ENCODE measurements around the gene GPR55. TPM values are rescaled to one million over a fixed set of nuclear protein-coding genes. Genes with fewer than 3 reads are reported as not detected.
"Not testable (repeated sequence)": the region's sequence is repeated elsewhere in the genome, so short reads cannot be mapped to it uniquely, and the experiment has no call there.

Gene GPR55
- total RNA-seq, 1 donor from 2014 or later, result 0.76 TPM

GRCh38 chr2:230937362-230937761, 12.3 kb upstream of the GPR55 start:
- intact Hi-C loops (cut with micrococcal nuclease), result no loop called here

DNA sequence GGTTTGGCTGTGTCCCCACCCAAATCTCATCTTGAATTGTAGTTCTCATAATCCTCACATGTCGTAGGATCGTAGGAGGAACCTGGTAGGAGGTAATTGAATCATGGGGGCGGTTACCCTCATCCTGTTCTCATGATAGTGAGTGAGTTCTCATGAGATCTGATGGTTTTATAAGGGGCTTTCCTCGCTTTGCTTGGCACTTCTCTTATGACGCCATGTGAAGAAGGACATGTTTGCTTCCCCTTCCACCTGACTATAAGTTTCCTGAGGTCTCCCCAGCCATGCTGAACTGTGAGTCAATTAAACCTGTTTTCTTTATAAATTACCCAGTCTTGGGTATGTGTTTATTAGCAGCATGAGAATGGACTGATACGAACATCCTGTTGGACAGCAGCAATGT, 11.2 kb upstream of the GPR55 start:
- intact Hi-C loops (cut with micrococcal nuclease), result not testable (repeated sequence)

DNA sequence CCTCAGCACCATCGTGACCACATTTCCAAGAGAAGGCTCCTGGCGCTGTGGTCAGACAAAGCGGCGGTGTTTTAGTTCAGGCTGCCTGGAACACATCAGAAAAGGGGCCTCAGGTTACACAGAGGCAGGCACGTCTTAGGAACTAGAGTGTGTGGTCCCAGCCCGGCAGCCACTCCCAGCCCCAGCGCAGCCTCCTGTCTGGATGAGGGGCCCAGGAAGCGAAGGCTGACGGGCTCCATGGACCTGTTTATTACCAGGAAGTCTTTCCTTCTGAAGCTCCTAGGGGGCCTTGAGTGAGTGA, 10.0 kb upstream of the GPR55 start:
- intact Hi-C loops (cut with micrococcal nuclease), result no loop called here

DNA sequence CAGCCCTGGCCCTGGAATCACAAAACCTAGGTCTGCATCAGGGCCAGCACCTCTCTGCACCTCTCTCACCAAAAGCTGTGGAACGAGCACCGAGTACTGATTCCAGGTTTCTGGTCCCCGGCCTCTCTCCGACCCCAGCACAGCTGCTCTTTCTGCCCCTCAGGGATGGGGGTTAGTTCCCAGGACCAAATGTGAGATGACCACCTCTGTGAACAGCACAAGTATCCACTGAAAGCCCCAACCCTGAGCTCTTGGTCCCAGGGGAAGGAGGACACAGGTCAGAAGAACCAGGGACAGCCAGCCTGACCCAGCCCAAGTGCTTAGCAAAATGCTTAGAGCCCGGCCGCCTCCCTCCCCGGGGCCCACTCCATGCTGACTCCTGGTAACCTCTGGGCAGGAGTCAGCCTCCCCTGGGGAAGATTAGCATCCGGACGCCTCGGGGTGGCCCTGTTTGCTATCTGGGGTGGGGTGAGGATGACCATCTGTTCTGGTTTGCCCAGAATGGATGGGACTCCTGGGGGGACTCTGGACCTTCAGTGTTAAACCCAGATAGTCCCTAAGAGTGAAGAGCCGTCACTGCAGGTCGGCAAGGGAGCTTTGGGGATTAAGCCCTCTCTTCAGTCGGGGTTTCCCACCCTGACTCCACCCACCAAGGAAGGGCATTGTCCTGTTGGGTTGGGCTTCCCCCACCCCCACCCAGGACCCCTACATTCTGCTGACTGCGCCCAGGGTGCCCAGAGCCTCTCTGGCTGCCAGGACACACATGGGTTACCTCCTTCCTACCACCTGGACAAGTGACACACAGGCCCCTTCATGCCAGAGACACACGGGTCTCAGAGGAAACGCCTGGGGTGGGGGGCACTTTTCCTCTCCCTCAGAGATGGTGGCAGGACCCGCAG, 9.4 kb upstream of the GPR55 start:
- intact Hi-C loops (cut with micrococcal nuclease), result no loop called here

- intact Hi-C loops (cut with micrococcal nuclease), result no loop called here
Observed at GRCh38 chr2:230933521-230934180, 8.6 kb upstream of the GPR55 start.

DNA sequence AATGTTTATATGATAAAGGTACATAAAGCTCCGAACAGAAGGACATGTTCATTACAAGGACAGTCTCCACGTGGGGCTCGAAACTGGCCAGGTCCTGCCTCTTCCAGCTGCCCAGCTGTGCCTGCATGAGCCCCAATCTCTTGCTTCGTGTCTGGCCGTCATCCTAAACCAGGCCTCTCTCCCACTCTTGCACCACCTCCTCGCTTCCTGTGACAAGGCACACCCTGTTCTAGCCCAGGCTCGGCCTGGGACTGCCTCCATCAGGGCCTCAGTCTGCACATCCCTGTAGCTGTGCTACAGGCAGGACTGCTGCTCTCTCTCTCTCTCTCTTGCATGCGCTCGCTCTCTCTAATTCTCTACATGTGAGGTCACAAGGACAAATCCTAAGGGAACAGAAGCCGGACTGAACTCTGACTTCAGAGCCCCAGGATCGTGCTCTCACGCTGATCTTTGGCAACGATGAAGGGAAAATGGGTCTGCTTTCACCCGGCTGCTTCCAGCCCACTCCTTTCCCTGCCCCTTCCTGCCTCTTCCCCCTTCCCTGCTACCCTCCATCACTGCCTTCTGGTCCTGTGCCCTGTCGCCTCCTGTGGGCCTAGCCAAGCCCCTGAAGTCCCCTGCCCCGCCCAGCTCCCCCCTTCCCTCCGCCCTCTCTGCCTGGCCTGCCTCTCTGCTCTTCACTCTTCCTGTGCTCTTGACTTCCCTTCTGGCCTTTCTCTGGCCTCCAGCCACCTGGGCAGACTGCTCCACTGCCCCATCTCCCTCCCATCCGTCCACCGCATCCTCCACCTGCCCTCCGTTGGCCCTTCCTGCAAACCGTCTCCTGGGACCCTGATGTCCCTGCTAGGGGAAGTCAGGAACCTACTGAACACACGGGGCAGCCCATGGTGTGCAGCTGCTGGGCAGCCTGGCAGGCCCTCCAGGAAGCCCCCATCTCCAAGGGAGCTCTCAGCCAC, 7.8 kb upstream of the GPR55 start:
- intact Hi-C loops (cut with micrococcal nuclease), result no loop called here

DNA sequence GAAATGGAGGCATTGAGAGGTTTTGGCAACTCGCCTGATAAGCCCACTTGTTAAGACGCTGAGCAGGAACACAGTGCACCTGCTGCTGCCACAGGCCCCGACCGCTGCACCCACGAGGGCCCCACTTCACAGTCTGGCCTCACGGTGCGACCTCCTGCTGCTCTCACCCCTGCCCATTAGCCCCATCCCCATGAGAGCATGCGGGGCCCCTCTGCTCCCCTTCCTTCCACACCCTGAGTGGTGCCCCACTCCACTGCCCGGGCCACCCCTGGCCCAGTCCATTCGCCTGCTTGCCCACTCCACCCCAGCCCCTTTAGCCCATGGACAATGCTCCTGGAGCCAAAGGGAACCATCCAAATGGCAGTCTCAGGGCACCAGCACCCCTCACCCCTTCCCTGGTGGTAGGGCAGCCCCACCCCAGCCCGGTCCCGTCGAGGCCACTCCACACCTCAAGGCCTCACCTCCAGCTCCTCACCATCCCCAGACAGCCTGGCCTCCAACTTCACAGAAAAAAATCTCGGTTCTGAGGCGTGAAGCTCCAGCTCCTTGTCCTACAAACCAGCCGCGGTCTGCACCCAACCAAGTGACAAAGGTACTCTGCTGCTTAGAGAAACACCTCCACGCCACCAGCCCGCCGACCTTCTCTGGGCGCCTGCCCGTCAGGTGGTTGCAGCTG, 6.7 kb upstream of the GPR55 start:
- intact Hi-C loops (cut with micrococcal nuclease), result no loop called here

DNA sequence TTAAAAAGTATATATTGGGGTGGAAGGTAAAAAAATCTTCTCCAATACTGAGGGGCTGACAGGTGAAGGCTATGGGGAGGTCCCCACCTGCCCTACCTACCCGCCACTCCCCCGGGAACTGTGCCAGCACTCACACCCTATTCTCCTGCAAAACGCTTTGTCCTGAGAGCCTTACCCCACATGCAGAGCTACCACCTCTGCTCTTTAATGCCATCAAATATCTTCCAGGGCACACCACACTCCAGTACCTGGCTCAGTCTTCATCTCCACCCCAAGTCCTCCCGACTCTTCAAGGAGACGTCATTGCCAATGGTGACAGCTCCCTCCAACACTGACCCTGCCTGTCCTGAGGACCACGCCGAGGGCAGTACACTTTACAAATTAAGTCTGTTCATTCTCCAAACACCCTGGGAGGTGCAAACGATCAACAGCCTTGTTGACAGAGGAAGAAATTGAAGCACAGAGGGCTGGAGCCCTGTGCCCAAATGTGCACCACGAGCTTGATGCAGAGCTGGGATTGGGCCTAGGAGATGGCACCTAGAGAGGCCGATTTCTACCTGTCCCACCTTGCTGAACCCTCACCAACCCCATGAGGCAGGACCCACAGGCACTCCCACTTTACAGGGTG, 6.0 kb upstream of the GPR55 start:
- intact Hi-C loops (cut with micrococcal nuclease), result no loop called here

DNA sequence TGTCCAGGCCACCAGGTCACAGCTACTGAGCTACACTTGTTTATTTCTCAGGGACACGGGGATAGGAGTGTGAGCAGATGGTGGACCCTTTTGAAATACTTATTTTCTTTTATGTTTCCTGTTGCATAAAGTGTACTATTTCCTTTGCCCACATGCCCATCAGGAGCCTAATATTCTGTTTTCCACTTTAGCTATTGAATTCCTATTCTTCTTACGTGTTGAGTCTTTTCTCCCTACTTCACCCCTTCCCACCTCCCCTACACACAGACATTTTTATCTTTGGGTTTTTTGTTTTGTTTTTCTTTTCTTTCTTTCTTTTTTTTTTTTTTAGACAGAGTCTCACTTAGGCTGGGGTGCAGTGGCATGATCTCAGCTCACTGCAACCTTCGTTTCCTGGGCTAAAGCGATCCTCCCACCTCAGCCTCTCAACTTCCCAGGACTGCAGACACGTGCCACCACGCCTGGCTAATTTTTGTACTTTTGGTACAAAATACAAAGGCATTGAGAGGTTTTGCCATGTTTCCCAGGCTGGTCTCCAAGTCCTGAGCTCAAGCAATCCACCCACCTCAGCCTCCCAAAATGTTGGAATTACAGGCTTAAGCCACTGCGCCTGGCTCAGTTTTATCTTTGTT, 5.2 kb upstream of the GPR55 start:
- intact Hi-C loops (cut with micrococcal nuclease), result no loop called here

DNA sequence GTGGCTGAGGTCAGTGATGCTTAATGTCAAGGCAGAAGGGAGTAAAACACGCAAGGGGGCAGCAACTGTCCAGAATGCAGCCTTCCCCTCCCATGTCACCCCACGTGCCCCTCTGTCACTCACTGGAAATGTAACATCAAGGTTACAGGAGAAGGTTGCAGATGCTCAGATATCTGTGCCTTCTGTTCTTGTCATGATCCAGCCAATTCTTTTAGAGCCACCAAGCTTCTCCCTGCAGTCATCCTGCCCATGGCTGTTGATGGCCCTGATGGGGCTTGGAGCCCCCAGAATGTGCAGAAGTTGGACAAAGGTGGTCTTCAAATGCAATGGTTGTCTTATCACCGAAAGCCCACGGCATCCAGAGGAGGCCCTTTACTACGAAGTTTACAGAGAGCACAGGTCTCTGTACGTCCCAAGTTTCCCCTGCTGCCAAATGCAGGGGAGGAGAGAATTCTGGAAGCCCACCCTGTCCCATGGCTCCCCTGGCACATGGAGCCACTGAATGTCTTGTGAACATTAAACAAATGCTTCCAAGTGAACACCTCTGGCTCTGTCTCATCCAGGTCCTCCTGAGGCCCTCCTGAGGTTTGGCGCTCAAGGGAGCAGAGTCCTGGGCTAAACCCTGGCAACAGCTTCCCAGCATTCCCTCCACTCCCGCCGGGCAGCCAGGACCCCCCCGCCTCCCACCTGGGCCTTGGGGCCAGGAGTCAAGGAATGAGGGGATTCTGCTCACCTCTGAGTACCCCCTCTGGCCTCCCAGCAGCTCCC, 4.5 kb upstream of the GPR55 start:
- intact Hi-C loops (cut with micrococcal nuclease), result no loop called here

DNA sequence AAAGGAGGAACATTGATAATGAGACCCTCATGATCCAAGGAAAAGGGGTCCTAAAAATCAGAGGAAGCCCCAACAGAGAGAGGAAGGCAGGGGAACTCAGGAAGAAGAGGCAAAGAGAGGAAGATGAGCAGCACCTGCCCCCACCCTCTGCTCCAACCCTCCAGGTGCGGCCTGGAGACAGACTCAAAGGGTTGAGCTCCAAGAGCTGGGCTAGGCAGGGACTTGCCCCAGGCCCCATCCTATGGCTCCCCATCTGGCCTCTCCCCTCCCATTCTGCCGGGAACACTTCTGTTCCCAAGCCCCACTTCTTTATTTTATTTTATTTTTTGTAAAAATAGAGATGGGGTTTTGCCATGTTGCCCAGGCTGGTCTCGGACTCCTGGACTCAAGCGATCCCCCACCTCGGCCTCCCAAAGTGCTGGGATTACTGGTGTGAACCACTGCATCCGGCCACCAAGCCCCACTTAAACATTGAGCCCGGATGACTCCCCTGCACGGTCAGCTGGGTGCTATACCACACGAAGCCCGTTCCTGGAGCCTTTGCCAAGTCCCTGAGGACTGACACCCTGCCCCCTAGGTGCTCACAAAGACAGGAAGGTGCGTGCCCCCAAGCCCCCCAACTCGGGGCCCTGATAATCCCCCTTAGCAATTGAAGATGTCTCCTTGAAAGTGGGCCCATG, 3.8 kb upstream of the GPR55 start:
- intact Hi-C loops (cut with micrococcal nuclease), result no loop called here

GRCh38 chr2:230927711-230928341, 2.8 kb upstream of the GPR55 start:
- intact Hi-C loops (cut with micrococcal nuclease), result no loop called here

- intact Hi-C loops (cut with micrococcal nuclease), result loop anchor here (1.0 to 2.0 kb wide), 3 partner anchors 17 to 58 kb away; no protein-coding TSS in a partner anchor
Observed at GRCh38 chr2:230925879-230926765, 1.1 kb upstream of the GPR55 start.

DNA sequence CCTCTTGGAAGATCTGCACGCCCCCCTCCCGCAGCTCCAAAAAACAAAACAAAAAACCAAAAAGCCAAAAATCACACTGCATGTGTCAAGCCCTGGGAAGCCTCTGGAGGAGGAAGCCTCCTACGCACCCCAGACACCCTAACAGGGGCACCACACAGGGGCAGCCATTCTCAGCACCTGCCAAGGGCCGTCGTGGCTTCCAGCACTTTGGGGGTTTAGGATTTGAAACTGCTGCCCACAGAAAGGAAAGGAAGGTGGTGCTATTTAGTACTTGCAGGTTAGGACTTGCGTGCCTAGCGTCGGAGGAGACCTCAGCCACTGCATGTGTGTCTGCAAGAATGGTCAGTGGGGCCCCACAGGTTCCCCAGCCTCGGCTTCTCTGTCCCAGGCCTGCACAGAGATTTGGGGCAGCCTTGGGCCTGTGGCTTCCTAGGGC, 419 bp upstream of the GPR55 start:
- intact Hi-C loops (cut with micrococcal nuclease), result loop anchor here (2.0 kb wide), 2 partner anchors 17 to 31 kb away; no protein-coding TSS in a partner anchor

DNA sequence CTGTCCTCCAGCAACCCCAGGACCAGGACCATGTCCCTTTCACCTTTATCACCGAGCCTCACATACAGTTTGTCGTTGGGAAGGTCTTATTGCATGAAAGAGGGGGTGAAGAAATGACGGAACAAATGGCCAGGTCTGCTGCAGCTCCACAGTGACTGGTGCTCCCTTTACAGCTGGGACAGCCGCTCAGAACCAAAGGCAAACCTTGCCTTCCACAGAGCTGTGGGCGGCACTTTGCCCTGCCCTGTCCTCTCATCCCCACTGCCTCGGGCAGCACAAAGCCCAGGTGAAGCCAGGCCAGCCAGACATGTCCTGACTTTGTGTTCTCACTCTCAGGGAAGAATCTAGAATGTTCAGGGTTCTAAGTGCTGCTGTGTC, 961 bp downstream of the GPR55 start:
- intact Hi-C loops (cut with micrococcal nuclease), result loop anchor here (1.0 to 2.0 kb wide), 3 partner anchors 15 to 63 kb away; no protein-coding TSS in a partner anchor

DNA sequence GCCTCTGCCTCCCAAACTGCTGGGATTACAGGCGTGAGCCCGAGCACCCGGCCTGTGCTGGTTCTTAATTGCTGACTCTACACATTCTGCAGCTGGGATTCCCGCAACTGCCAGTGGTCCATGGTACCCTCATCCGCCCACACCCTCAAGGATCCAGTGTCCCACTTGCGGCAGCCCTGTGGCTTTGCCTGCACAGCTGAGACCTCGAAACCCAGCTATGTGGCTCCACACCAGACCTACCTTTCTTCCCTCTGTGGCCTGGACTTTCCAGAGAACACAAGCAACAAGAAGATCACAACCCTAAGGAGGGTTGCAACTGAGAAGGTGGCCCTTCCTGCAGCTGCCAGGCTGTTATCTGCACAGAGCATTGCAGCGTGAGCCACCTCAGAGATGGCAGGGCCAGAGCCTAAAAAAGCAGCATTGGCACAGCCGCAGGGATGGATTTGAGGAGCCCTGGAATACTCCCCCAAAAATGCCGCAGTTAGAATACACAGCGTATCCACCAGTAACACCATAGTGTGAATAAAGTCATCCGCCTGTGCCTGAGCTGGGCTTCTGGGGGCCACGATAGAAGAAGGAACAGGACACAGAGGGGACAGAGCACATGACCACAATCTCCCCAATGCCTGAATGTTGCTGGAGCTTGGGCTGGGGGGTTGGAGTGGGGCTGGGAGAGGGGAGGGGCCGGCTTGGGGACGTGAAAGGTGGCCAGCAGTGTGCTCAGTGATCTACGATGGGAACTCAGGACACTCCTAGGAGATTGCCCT, 1.9 kb downstream of the GPR55 start:
- intact Hi-C loops (cut with micrococcal nuclease), result no loop called here

Measured in T-helper 1 cell treated with Interleukin-12 subunit alpha and Interleukin-12 subunit beta and Interleukin-4 antibody, amounts not matched to agents 30 ng/mL and 1 ng/mL, for 36 hours (primary cell).